Measurements from ENCODE around the gene SMIM44. TPM values are rescaled to one million over a fixed set of nuclear protein-coding genes. Genes with fewer than 3 reads are reported as not detected.

The SMIM44 gene
- total RNA-seq, 1 donor from 2014 or later, result not detected

GRCh38 chr19:3503036-3503572 lies 19.9 kb upstream of the SMIM44 start:
- FAIRE-seq, result no peak
- no peak for DNase-seq (ENCODE audit: low spot score in 2 of 2)

GRCh38 chr19:3501780-3502179 lies 18.5 kb upstream of the SMIM44 start:
- no peak for DNase-seq (ENCODE audit: low spot score in 2 of 2)

GRCh38 chr19:3500429-3501101 lies 17.3 kb upstream of the SMIM44 start, which contains the start of gene DOHH:
Gene DOHH, minus strand, starts transcription at chr19:3500674. Its CDS starts 3,860 bp downstream, at chr19:3496814.
- FAIRE-seq (no peak), DNase-seq (ENCODE audit: low spot score in 2 of 2) (peak; percentile 88 to 91)

More at GRCh38 chr19:3501780-3502179, 18.5 kb upstream of the SMIM44 start:
- FAIRE-seq, result no peak

- FAIRE-seq (no peak), DNase-seq (ENCODE audit: low spot score in 2 of 2) (no peak)
Measured at GRCh38 chr19:3499738-3500428, 16.6 kb upstream of the SMIM44 start.

- DNase-seq (ENCODE audit: low spot score in 2 of 2) (no peak), FAIRE-seq (no peak)
Measured at GRCh38 chr19:3497757-3498520, 14.7 kb upstream of the SMIM44 start.

- no peak for DNase-seq (ENCODE audit: low spot score in 2 of 2)
- FAIRE-seq, result no peak
Measured at GRCh38 chr19:3496392-3497273, 13.4 kb upstream of the SMIM44 start.

GRCh38 chr19:3494559-3494958 lies 11.3 kb upstream of the SMIM44 start:
- FAIRE-seq (no peak), DNase-seq (ENCODE audit: low spot score in 2 of 2) (no peak)

GRCh38 chr19:3494051-3494450 lies 10.8 kb upstream of the SMIM44 start:
- DNase-seq (ENCODE audit: low spot score in 2 of 2), result peak; percentile 90 to 99
- FAIRE-seq, result peak; percentile 78

- no peak for DNase-seq (ENCODE audit: low spot score in 2 of 2)
- FAIRE-seq, result no peak
Measured at GRCh38 chr19:3493651-3494050, 10.4 kb upstream of the SMIM44 start.

GRCh38 chr19:3492919-3493318 lies 9.7 kb upstream of the SMIM44 start:
- no peak for DNase-seq (ENCODE audit: low spot score in 2 of 2)
- no peak for FAIRE-seq

GRCh38 chr19:3492131-3492839 lies 9.0 kb upstream of the SMIM44 start:
- FAIRE-seq (no peak), DNase-seq (ENCODE audit: low spot score in 2 of 2) (no peak)

GRCh38 chr19:3491396-3492119 lies 8.3 kb upstream of the SMIM44 start:
- FAIRE-seq (no peak), DNase-seq (ENCODE audit: low spot score in 2 of 2) (no peak)

- FAIRE-seq (no peak), DNase-seq (ENCODE audit: low spot score in 2 of 2) (no peak)
Measured at GRCh38 chr19:3482507-3483225, 575 bp downstream of the SMIM44 start.

- FAIRE-seq (no peak), DNase-seq (ENCODE audit: low spot score in 2 of 2) (no peak)
Measured at GRCh38 chr19:3481241-3482090, 1.8 kb downstream of the SMIM44 start.

GRCh38 chr19:3480383-3481091 lies 2.7 kb downstream of the SMIM44 start, which contains the start of gene SMIM24:
Gene SMIM24, minus strand, starts transcription at chr19:3480525. Its CDS starts 62 bp downstream, at chr19:3480463.
- DNase-seq (ENCODE audit: low spot score in 2 of 2), result no peak
- no peak for FAIRE-seq

GRCh38 chr19:3479834-3480215 lies 3.4 kb downstream of the SMIM44 start:
- FAIRE-seq (no peak), DNase-seq (ENCODE audit: low spot score in 2 of 2) (no peak)
